ENCODE measurements around the gene IGFN1.

DNA sequence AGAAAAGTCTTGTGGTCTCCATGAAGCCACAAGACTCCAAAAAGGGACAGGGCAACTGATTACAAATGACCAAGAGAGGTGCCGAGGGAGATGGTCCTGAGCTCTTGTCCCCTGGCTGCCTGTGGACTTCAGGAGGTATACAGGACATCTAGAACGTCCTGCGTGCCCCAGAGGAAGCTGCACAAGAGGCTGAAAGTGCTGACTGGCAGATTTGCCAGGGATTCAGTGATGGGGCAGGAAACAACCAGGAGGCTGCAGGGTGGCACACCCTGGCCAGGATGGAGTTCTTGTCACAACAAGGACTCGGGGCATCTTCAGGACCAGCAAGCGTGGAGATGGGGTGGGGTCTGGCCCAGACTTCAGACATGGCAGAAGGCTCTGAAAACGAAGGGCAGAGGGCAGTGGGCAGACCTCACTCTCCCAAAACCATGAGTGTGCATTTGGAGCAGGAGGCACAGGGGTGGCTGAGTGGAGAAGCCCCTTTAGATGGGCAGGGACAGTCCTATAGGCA is 79.3 kb downstream of the IGFN1 start:
- TF ChIP-seq ZNF274 (IDR thresholded peaks at IDR 0.05; ENCODE audit: low read depth, low read length) (no peak), YY1 (IDR thresholded peaks at IDR 0.05; ENCODE audit: insufficient read depth, insufficient read length) (no peak)
